NCI-H2227 (cell line): ENCODE data around the gene FKBP5.
"Not testable (repeated sequence)": the region's sequence is repeated elsewhere in the genome, so short reads cannot be mapped to it uniquely, and the experiment has no call there.

Experiments used
- DNase-seq: peaks from one replicate; lab custom pipeline; 2025; ENCODE audit not compliant: unreplicated experiment; lab: John Stamatoyannopoulos, UW

FKBP5 gene

GRCh38 chr6:35589904-35590303 is 98.8 kb downstream of the FKBP5 start:
- no peak for DNase-seq

- DNase-seq: no peak
These were observed 99.4 kb downstream of the FKBP5 start for GRCh38 chr6:35589201-35589739.

DNA sequence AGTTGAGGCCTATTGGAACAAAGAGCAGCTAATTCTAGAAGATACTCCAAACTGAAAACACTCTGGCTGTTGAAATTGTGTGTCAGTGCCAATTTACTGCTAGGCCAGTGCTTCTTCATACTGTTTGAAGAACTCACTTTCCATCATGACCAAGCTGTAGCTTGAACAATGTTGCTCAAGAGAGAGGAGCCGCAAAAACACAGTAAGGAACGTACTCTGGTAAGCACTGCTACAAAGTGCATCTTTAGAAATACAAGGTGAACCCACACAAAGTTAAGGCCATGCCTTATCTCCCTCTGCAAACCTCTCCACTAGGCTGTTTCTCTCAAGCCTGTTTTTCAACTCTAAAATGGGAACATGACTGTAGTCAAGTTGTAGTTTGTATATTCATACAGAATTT is 101.5 kb downstream of the FKBP5 start:
- no peak for DNase-seq

DNA sequence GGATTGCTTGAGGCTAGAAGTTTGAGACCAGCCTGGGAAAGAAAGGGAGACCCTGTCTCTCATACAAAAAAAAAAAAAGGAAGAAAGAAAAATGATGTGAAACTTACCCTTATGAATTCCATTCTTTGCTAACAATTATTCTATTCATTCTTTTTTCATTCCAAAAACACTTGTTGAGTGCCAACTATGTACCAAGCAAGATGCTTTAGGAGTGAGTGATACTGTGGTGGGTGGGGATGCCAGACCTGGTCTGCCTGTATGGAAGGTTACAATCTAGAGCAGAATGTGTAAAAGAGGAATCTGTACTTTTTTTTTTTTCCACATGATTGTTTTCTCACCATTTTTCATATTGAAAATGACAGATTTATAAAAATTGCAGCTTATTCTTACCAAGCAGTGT is 102.2 kb downstream of the FKBP5 start:
- no peak for DNase-seq

GRCh38 chr6:35585658-35586057 is 103.1 kb downstream of the FKBP5 start:
- DNase-seq: no peak

- peak; percentile 76 for DNase-seq
These were observed 104.6 kb downstream of the FKBP5 start for GRCh38 chr6:35583893-35584688.

DNA sequence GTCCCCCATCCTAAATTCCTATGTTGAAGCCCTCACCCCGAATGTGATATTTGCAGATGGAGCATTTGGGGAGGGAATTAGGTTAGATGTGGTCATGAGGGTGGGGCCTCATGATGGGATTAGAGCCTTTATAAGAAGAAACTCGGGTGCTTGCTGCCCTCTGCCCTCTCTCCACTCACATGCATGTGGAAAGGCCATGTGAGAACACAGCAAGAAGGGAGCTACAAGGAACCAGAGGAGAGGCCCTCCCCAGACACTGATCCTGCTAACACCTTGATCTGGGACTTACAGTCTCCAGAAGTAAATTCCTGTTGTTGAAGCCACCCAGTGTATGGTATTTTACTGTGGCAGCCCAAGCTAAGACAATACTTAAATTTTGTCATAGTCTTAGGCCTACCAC is 106.4 kb downstream of the FKBP5 start:
- DNase-seq: no peak

GRCh38 chr6:35581633-35582032 is 107.1 kb downstream of the FKBP5 start:
- no peak for DNase-seq

DNA sequence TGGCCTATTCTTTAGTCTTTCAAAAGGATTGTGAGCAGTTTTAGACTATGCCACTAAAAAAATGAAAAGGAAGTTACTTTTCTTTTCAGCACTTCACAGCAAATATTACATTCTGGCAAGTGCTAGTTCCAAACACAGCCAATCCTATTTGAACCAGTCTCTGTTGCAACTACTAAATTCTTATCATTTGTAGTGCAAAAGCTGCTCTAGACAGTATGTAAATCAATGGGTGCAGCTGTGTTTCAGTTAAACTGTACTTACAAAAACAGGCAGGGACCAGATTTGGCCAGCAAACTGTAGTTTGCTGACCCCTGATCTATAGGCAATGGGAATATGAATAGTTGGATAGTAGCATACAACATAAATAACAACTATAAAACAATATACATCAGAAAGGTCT is 107.9 kb downstream of the FKBP5 start:
- no peak for DNase-seq

GRCh38 chr6:35576682-35577081 is 112.0 kb downstream of the FKBP5 start:
- DNase-seq: no peak

DNA sequence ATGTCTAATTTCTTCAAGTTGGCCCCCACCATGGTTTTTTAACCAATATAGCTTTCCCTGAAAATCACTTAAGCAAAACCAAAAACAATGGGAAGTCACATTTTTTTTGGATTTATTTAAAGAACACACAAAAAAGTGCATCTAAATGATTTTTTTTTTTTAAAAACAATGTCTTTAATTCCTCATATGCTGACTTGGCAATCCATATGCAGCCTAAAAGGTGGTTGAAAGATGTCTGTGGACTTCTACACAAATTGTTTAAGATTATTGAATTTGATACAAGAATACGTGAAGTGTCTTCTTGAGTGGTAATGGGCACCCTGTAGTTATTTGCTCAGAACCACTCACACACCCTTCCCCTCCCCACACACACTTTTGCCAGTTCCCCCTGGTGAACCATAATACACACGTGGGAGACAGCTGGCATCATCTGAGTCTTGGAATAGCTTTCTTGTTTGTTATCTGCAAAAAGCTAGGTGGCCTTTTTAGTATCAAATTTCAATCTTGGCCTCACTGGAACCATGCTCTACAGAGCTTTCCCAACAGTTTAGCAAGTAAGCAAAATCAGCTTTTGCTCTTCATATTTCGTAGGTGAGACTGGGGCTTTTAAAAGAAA is 115.1 kb downstream of the FKBP5 start:
- DNase-seq: no peak

- not testable (repeated sequence) for DNase-seq
These were observed 117.8 kb downstream of the FKBP5 start for GRCh38 chr6:35570885-35571330.

DNA sequence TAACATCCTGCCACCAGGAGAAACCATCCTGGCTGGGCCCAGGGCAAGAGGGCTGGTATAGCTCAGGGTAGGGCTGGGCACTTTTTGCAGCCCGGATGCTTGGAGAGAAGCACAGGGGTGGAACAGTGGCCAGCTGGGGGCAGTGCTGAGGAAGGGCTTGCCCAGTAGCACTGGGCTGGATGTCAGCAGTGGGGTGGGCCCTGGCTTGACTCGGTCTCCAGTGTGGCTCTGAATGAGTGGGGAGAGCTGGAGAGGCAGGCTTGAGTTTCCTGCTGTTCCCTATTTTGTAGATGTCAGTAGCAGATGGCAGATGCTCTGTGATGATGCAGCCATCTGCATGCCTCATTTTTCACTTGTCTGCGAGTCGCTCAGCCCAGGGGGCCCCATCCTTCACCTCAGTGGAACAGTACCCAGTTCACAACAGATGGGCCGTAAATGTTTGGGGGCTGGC is 119.7 kb downstream of the FKBP5 start:
- DNase-seq: no peak

DNA sequence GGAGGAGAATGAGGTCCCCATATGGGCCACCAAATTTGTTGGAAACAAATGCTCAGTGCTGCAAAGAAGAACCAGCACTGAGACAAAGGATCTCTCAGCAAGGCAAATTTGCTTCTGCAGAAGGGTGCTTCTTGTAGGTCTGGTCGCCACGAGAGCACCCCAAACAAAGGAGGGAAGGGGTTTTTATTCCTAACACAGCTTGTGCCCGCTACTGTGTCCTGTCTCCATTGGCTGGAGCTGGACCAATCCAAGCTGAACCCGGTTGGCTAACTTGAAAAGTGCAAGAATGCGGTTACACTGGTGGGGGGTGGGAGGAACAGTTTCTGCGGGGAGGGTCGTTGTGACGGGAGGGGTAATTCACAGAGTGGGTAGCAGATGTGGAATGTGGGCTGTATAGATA is 121.9 kb downstream of the FKBP5 start:
- no peak for DNase-seq

GRCh38 chr6:35564733-35565132 is 124.0 kb downstream of the FKBP5 start:
- no peak for DNase-seq

GRCh38 chr6:35562060-35562459 is 126.7 kb downstream of the FKBP5 start:
- DNase-seq: peak; percentile 21

DNA sequence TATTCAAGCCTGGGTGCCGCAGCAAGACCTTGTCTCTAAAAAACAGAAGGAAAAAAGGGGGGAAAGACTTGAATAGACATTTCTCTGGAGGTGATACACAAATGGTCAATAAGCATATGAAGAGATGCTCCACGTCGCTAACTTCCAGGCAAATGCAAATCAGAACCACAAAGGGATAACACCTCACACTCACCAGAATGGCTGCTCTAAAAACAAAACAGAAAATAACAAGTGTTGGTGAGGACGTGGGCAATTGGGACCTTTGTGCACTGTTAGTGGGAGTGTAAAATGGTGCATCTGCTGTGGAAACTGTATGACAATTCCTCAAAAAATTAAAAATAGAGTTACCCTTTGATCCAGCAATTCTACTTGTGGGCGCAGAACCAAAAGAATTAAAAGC is 127.6 kb downstream of the FKBP5 start:
- DNase-seq: no peak

DNA sequence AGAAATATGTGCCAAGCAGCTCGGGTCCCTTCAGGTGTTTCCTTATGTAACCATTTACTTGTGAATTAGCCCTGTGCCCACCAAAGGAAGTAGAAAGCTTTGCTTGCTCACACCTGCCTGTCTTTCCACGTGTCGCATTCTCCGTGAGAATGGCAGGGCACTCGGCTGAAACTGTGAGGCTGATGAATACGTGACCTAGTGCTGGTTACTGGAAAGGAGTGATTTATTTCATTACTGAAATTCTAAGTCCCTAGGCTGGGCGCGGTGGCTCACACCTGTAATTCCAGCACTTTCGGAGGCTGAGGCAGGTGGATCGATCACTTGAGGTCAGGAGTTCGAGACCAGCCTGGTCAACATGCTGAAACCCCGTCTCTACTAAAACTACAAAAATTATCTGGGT is 130.1 kb downstream of the FKBP5 start:
- no peak for DNase-seq

DNA sequence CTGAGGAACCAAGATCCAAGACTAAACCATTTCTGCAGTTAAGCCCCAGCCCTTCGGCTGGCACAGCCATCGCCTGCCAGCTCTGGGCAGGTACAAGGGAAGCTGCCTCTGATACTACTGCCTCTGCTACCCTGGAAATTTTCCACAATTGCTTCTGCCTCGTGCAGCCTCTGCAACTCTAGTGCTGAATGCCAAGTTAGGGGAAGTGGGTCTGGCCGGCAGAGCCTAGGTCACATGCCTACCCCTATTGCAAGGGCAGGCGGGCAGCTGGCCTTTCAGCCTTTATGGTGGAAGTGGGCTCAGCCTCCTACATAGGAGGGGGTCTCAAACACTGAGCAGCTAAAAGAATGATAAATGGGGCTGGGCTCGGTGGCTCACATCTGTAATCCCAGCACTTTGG is 131.5 kb downstream of the FKBP5 start:
- no peak for DNase-seq

- no peak for DNase-seq
These were observed 133.9 kb downstream of the FKBP5 start for GRCh38 chr6:35554811-35555210.

DNA sequence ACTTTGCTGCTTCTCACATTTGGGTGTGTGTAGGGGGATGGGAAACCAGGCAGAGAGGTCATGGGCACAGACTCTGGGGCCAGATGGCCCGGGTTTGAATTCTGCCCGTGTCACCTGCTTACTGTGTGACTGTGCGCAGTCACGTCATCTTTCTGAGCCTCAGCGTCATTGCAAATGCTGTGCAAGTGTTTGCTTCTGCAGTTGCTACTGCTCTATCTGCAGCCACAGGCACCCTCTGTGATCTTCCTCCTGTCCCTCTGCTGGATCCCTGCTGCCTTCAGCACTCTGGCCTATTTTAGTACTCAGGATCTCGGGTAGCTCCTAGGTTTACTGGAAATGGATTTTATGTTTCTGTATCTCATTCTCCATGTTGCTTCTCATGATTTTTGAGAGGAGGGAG is 135.4 kb downstream of the FKBP5 start:
- DNase-seq: no peak

- no peak for DNase-seq
These were observed 136.3 kb downstream of the FKBP5 start for GRCh38 chr6:35552285-35552917.
